Psoas muscle (tissue), 8 donors: ENCODE data around the gene RTRAF. TPM values are rescaled to one million over a fixed set of nuclear protein-coding genes. Genes with fewer than 3 reads are reported as not detected.

Experiments
- ATAC-seq, 4 donors: fragments of 200-7000 bp; cut with Tn5 transposase; one replicate each; pipeline ENCODE4 v1.9.1; 2020; ENCODE audit warnings: moderate library complexity in 3 of 4, mild to moderate bottlenecking in 2 of 4
- DNase-seq, 2 donors: peaks; one replicate each; pipeline ENCODE4 v3.0.0-alpha.2; 2020
- H3K27ac ChIP-seq: fragments of 200-600 bp; one replicate; pipeline ENCODE4 v1.8.0; 2022
- H3K27me3 ChIP-seq, 3 donors: fragments of 200-600 bp in 1 of 3; one replicate each; pipeline versions ENCODE4 v1.6.1 to v1.8.0; 2013 to 2022; ENCODE audit warnings: low read length in 2 of 3, mild to moderate bottlenecking in 2 of 3, moderate library complexity in 1 of 3; ENCODE audit not compliant: insufficient read depth in 3 of 3
- H3K36me3 ChIP-seq, 2 donors: fragments of 200-600 bp in 1 of 2; one replicate each; pipeline versions ENCODE4 v1.6.1 to v1.8.0; 2013 to 2022; ENCODE audit warnings: low read depth in 1 of 2, mild to moderate bottlenecking in 1 of 2, moderate library complexity in 1 of 2; ENCODE audit not compliant: insufficient read depth in 1 of 2
- H3K4me1 ChIP-seq: fragments of 200-600 bp; one replicate; pipeline ENCODE4 v1.8.0; 2022
- H3K4me3 ChIP-seq: fragments of 200-600 bp; one replicate; pipeline ENCODE4 v1.8.0; 2022; ENCODE audit warnings: mild to moderate bottlenecking
- H3K9me3 ChIP-seq: fragments of 200-600 bp; one replicate; pipeline ENCODE4 v1.8.0; 2022
- WGBS, 3 donors: extraction: QIAGEN DNeasy Blood & Tissue Kit; methylation state at CpG; one replicate each; pipeline versions ENCODE4 v1.1.6 to v1.1.7; 2013; 5-methylcytosine and 5-hydroxymethylcytosine counted together
- intact Hi-C, 2 donors: fragments of 100-400 bp; cut with DNase I; formaldehyde crosslinking; loops; one replicate each; pipeline versions ENCODE4 v1.11.0 to v1.14.2; 2022
- polyA plus RNA-seq, 3 donors: library from polyadenylated mRNA; stranded (reverse); fragments of 200-250 nt; gene quantifications; one replicate each; pipeline ENCODE4 v1.2.3, GENCODE V29; 2013
- total RNA-seq, 4 donors: library from RNA; stranded (reverse); fragmentation: NEBNext Ultra II Directional in 2 of 4; extraction: Animal tissue kit (Norgen Biotek cat#: 25700) in 2 of 4; gene quantifications; one replicate each; pipeline versions ENCODE4 v1.2.1 to v1.2.4, GENCODE V29; 2021 to 2023
- TF ChIP-seq, protein P1 (sequence below): fragments of 200-600 bp; IDR thresholded peaks from one replicate; pipeline ENCODE4 v1.8.0; 2022; ENCODE audit warnings: antibody characterized with exemption
- donor health status: healthy with polysubstance abuse.
- donor health status: DM: no; HTN: no; CAD: no; lungs with moderate emphysema.
- donor health status: Bipolar disorder and iron deficiency.
- donor health status: healthy.
- donor health status: DM: yes; HTN: yes; CAD: no.
- donor health status: DM: no; HTN: no; CAD: no.
- donor health status: DM: no; HTN: no; CAD: no.
- donor health status: DM: yes; HTN: yes; CAD: no.

Gene RTRAF
- total and polyA plus RNA-seq, 7 donors = 110 to 174 (median 153) TPM

DNA sequence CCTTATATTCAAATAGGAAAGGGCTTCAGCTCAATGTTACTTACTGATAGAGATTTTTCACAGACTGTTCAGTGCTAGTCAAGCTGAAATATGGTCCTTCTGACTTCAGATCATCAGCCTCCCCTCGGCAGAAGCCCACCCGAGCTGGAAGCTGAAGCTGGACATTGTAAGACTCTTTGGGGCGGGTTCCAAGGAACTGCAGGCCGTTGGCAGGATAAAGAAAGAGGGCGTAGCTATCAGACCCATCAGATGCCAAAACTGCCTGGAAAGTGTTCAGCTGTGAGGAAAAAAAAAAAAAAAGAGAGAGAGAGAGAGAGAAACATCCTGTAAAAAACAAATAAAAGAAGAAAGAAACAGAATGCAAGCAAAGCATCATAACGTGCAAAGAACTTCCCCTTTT lies 70.7 kb downstream of the RTRAF start:
- H3K27ac ChIP-seq = no peak overlapping the region
- no peak for DNase-seq
- WGBS, 3 donors = 6 to 19% (median 8%) methylated on average over 6 of the region's 6 CpGs

More for the DNA sequence above, 70.7 kb downstream of the RTRAF start:
- Histone ChIP-seq H3K4me1 (no peaks in the 10 kb centered on the region), H3K9me3 (no peaks in the 10 kb centered on the region), H3K36me3 (peaks cover 0 to 3% of the 10 kb centered on the region in 2 donors), H3K4me3 (no peak overlapping the region), H3K27me3 (no peaks in the 10 kb centered on the region)
- intact Hi-C loops = no loop called here
- no peak for ATAC-seq
- TF ChIP-seq, protein P1, sequence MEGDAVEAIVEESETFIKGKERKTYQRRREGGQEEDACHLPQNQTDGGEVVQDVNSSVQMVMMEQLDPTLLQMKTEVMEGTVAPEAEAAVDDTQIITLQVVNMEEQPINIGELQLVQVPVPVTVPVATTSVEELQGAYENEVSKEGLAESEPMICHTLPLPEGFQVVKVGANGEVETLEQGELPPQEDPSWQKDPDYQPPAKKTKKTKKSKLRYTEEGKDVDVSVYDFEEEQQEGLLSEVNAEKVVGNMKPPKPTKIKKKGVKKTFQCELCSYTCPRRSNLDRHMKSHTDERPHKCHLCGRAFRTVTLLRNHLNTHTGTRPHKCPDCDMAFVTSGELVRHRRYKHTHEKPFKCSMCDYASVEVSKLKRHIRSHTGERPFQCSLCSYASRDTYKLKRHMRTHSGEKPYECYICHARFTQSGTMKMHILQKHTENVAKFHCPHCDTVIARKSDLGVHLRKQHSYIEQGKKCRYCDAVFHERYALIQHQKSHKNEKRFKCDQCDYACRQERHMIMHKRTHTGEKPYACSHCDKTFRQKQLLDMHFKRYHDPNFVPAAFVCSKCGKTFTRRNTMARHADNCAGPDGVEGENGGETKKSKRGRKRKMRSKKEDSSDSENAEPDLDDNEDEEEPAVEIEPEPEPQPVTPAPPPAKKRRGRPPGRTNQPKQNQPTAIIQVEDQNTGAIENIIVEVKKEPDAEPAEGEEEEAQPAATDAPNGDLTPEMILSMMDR = no peak

Other genes with a start within 250 kb of the RTRAF start
- 1 to 10 TPM; 2.1 to 8.2 (median 5.3) TPM for gene GNG2, start 128.9 kb upstream of the RTRAF start, total RNA-seq
- gene GNG2, start 128.9 kb upstream of the RTRAF start, polyA plus RNA-seq = 1 to 10 TPM; 1.4 to 1.7 (median 1.6) TPM
- 10 to 100 TPM in 2 of 4 donors, 1 to 10 TPM in 2; 4.1 to 12.9 (median 8.8) TPM for gene NID2, start 79.5 kb downstream of the RTRAF start, total RNA-seq
- gene NID2, start 79.5 kb downstream of the RTRAF start, polyA plus RNA-seq = 1 to 10 TPM; 2.2 to 3.8 (median 3.5) TPM